NCI-H524 treated with DMSO at 0.1 percent for 48 hours (cell line): ENCODE results near the gene ARHGAP26.
"Not testable (repeated sequence)": the region's sequence is repeated elsewhere in the genome, so short reads cannot be mapped to it uniquely, and the experiment has no call there.

ENCODE experiments used
- DNase-seq: peaks from one replicate; lab custom pipeline; 2025; lab: John Stamatoyannopoulos, UW

The ARHGAP26 gene

DNA sequence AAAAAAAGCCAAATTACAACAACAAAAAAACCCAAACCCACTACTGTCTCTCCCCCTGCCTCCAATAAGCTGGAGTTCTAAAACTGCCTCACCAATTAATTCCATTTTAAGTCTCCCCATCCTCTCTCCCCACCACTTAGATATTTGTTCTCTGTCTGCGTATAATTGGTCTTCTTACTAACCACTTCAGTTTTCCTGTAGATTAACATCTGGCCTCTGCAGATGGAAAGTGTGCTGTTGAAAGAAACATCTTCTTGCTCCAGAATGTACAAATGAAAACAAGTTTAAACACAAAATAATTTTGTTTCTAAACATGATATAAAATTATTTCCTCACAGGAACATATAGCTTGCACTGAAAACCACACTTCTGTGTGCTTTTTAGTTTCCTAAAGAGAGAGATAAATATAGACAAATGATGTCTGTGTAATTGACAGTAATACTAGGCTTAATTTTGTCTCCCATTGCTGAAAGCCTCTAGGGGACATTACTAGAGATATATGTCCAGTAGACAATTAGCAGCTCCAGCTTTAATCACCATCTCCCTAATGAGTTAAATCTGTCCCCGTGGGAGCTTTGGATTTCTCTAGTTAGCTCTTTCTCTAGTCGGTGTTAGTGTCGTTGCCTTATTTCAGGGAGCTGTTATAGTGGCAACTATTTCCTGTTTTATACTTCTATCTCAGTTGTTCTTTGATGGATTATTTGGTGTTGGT is 164.0 kb downstream of the ARHGAP26 start:
- DNase-seq = peak; percentile 69

DNA sequence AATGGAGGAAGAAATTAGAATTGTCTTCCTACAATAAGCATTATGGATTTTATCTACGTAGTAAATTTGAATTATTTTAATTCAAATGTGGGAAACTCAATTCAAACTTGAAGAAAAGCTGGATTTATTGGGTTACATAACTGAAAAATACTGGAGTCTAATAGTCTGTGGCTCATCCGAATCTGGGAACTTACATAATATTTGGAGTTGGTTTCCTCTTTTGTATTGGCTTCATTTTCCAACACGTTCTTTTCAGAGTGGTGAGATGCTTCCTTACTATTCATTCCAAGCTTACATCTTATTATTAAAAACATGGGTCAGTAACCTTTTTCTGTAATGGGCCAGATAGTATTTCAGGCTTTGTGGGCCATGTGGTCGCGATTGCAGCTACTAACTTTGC is 164.8 kb downstream of the ARHGAP26 start:
- no peak for DNase-seq

DNA sequence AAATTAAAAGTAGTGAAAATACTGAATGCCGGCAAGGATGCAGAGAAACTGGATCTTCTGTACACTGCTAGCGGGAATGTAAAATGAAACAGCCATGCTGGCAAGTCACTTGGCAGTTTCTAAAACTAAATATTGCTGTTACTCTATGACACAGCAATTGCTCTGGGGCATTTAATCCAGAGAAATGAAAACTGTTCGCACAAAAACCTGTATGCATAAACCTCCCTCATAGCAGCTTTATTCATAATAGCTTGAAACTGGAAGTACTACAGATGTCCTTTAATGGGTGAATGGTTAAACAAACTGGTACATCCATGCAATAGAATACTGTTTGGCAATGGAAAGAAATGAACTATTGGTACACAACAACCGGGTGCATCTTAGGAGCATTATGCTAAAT is 167.2 kb downstream of the ARHGAP26 start:
- no peak for DNase-seq

DNA sequence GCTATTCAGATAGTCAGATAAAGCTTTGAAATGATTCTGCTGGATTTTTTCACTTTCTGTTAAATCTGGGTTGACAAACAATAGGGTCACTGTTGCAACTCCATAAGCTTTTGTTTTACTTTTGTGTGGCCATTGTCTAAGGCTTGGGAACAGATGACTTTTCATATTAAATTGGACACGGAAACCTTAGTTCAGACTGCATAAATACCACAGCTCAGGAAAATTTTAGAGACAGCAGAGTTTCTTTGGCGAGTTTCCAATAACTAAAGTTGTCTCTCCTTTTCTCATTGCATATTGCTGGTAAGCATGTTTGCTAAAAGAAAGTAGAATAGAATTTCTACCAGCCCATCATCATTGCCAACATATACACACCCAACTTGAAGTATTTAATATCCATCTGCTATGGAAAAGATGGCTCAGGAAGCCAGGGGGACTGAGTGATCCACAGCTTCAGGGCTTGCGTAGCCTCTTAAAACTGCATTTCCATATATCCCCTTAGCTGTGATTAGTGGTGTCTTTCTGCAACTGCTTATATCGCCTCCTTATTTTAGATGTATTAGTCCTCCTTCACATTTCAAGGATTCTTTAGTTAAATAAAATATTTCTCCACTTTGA is 168.2 kb downstream of the ARHGAP26 start:
- DNase-seq = peak; percentile 35

DNA sequence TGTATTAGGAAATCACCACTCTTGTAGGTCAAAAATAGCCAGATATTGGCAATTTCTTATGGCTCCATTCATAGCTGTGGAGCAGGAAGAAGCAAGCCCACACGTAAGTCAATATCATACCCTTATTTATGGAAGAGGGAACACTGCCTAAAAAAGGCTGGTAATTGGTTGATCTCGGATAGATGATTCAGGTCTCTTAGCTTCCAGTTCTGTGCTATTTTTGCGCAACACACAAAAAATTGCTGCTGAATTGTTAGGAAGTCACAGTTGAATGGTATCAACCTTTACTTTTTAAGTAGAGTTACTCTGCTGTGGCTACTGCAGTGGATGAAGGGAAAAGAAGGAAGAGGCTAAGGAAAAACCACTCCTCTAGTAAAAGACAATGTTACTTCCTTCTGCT is 168.8 kb downstream of the ARHGAP26 start:
- no peak for DNase-seq

DNA sequence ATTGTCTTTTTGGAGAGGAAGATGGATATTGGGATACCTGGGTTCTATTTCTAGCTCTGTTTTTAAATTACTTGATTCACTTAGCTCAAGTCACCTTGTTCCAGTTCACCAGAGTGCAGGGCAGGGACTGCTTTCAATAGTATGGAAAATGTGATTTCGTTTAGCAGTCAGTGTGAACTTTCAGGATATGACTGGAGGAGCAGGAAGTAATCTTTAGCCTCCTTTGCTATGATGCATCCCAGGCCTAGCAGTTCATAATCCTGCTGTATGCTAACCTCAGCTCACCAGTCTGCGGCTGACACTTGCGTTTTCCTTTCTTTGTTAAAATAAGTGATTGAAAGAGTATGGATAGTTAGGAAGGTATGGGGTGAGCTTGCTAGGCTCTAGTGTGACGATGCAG is 169.7 kb downstream of the ARHGAP26 start:
- no peak for DNase-seq

DNA sequence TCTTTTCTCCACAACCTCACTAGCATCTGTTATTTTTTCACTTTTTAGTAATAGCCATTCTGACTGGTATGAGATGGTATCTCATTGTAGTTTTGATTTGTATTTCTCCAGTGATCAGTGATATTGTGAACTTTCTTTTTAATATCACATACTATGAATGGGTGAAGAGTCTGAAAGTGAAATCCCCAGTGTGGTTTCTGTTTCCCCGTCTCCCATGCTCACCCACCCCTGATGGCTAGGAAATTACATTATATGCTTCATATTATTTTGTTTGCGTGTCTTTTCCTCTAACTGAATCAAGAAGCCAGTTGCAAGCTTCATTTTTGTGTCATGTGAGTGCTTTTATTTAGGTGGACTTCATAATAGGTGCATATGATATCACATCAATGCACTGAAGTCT is 171.1 kb downstream of the ARHGAP26 start:
- no peak for DNase-seq

DNA sequence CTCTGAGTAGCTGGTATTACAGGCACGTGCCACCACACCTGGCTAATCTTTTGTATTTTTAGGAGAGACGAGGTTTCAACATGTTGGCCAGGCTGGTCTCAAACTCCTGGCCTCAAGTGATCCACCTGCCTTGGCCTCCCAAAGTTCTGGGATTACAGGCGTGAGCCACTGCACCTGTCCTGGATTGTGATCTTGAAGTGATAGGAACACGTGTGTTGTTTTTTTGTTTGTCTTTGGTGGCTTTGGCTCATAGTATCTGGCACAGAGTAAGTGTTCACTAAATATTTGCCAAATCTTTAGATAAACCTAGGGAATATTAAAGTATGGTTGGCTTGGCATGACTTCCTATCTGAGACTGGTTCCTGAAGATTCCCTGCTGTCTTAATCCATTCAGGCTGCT is 172.7 kb downstream of the ARHGAP26 start:
- no peak for DNase-seq

DNA sequence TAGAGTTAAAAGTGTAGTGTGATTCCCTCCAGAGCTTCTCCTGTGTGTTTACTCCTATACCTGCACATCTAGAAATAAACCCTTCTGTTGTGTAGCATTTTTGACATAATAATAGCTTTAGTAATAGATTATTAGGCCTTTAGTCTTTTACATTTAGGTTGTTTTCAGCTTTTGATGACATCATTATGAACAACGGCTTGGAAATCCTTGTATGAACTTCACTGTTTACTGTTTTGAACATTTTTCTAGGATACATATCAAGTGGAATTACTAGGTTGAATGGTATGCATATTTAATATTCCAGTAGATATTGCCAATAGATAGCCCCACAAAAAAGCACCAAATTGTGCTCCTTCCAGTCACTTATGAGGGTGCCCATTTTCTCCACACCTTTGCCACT is 174.0 kb downstream of the ARHGAP26 start:
- DNase-seq = no peak

DNA sequence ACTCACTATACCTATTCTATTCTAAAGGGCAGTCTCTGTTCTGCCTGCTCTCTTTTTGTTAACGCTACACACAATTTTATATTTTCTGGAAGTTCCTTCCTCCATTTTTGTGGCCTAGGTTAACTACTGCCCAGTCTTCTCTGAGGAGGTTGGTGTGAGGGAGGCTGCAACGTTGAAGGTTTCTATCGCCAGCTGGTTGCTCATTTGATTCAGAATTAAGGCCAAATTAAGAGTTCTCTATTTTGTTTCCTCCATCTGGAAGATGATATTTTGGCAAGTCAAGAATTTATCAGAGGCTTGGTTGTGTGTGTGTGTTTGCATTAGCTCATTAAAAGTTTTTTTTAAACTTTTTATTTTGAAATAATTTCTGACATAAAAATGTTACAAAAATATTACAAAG is 175.1 kb downstream of the ARHGAP26 start:
- no peak for DNase-seq

DNA sequence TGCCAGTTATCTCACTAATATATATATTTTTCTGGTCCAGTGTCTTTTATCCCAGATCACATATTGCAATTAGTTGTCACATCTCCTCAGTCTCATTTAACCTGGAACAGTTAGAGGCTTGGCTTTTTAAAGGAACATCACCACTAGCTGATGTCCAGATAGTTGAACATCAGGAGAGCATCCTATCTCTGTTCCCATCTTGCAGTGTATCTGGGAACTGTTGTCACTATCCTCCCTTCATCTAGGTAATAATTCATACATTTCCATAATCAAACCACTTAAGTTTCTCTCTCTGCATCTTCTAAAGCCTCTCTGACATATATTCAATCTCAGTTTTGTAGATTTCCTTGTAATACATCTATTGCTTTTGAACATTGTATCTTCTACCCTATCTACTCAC is 175.7 kb downstream of the ARHGAP26 start:
- no peak for DNase-seq

DNA sequence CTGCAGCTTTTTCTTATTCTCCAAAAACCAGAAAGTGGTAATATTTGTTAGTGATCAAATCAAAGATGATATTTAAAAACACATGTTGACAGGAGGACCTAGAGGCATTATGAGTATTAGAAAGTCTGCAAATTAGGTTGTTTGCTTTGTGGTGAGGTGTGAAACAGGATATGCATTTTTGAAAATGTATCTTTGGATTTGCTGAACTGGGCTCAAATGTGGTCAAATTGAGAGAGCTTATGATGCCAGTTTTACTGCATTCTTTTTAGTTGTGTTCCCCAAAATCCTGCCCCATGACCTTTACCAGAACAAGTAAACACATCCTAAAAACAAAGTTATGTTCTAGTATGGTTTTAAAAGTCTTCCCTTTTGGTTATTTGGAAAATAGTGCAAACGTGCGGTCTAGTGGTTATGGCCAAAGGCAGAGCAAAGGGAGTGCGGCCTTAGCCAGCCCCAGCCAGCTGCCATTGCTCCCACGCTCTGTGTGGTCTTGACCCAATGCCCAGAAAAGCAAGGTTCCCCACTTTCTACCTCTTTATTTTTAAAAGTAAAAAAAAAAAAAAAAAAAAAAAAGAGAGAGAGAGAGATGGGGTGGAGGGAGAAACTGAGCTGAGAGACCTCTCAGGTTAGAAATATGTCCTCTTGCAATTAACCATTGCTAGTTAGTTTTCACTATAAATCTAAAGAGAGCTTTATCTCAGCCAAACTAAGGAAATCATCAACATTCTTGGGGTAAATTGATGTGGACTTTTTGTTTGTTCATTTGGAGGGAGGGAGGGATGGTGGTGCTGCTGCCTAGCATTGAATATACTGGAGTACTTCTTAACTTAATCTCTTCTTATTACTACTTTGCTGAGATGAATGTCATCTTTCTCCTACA is 176.6 kb downstream of the ARHGAP26 start:
- no peak for DNase-seq

DNA sequence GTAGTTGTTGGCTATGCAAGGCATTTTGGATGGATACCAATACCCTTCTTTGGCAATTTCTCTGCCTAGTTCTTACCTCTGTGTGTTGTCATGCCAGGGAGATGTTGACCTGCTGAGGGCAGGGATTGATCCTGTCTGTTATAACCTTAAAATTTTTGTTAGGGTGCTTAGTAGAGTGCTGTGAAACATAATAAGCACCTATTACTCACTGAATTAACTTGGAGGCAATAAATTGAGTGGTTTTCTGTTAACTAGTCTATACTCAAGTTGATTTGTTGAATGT is 177.2 kb downstream of the ARHGAP26 start:
- no peak for DNase-seq

DNA sequence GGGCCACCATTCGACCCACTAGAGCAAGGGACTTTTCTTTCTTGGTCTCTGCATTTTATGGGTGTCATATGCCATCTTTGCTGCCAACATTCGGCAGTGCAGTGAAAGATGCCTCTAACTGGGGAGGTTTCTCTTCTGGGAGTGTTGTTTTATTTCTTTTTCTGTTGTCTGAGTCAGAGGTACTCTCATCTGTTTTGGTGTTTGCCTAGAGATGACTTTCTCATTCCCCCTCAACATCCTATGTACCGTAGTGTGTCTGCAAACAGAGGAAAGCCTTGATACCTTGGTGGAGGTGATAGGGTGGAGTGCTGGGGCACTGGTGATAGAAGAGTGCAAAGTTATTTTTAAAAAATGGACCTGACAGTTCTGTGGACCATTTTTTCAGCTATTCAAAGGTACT is 182.1 kb downstream of the ARHGAP26 start:
- no peak for DNase-seq

DNA sequence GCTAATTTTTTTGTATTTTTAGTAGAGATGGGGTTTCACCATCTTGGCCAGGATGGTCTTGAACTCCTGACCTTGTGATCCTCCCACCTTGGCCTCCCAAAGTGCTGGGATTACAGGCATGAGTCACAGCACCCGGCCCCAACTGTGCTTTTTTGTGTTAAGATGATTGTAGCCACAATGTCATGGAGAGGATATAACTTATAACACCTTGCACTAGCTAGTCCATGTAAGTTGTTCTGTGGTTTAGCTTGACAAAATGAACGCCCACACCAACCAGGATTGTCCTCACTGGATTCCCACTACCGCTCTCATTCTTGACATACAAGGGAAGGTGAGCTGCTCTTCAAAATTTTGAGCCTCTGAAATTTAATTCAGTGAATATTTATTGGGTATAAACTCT is 182.7 kb downstream of the ARHGAP26 start:
- DNase-seq = not testable (repeated sequence)

DNA sequence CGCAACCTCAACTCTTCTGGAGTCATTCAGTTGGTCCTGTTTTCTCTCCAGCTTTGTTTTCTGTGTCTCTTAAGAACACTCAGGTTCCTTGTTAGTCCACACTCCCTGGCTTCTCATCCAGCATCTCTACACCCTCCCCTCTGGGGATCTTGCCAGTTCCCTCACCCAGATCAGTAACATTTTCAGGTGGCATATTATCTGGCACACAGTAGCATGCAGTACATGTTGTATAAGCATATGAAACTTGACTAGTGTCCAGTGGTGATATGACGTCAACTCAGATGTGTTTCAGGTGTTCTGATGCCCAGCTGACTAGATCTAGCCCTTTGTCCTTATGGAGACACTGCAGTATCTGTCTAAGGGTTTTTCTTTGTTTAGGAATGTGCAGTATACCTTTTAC is 184.3 kb downstream of the ARHGAP26 start:
- no peak for DNase-seq

DNA sequence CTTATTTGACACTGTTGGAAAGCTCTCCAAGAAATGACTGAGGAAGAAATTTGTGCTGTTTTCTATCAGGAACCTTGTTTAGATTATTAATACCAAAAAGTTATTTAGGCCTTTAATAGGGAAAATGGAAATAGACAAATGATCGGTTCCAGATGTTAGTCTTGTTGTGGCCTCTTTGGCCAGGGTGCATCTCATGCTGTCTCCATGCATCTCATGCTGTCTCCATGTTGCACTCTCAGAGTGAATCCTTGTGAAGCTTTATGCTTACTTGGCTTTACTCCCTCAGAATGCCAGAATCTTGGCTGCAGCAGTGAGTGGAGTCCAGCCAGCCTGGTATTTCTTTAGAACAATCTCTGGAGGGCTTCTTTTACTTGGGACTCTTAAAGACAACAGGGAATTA is 185.5 kb downstream of the ARHGAP26 start:
- DNase-seq = no peak

DNA sequence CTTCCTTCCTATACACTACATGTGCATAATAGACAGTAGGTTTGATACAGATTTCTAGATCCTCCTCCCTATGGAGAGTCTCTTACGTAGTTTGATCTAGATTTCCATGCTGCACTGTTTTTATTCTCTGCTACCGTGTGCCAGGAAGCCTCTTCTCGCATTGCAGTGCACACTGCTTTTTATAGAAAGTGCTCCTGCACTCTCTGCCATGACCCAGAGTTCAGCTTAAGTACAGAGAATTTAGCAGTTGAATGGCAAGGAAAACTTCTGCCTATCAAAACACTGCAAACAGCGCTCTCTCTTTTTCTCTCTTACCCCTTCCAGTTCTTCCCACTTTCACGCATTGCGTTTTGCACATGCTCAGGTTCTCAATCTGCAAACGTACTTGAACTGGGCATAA is 187.4 kb downstream of the ARHGAP26 start:
- no peak for DNase-seq

DNA sequence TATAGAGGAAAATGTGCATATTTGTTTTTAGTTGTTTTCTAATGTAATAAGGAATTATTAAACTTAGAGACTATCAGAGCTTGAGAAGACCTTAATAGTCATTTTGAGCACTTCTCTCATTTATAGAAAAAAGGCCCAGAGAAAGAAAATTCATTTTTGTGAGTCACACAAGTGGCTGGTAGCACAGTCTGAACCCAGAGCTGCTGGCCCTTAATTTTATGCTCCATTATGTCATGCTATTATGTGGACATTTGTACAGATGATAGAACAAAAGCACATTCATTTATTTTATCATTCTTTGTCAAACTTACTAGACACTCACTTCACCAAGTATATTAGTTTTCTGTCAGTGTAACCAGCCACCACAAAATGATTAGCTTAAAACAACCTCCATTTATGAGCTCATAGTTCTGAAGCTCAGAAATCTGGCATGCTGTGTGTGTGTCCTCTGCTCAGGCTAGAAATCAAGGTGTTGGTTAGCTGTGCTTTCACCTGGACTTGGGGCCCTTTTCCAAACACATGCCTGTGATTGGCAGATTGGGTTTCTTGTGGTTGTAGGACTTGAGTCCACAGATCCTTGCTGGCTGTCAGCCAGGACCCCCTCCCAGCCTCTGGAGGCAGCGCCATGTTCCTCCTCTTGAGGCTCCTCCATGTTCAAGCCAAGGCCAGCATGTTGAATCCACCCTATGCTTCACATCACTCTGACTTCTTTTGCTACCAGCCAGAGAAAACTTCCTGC is 188.9 kb downstream of the ARHGAP26 start:
- no peak for DNase-seq

DNA sequence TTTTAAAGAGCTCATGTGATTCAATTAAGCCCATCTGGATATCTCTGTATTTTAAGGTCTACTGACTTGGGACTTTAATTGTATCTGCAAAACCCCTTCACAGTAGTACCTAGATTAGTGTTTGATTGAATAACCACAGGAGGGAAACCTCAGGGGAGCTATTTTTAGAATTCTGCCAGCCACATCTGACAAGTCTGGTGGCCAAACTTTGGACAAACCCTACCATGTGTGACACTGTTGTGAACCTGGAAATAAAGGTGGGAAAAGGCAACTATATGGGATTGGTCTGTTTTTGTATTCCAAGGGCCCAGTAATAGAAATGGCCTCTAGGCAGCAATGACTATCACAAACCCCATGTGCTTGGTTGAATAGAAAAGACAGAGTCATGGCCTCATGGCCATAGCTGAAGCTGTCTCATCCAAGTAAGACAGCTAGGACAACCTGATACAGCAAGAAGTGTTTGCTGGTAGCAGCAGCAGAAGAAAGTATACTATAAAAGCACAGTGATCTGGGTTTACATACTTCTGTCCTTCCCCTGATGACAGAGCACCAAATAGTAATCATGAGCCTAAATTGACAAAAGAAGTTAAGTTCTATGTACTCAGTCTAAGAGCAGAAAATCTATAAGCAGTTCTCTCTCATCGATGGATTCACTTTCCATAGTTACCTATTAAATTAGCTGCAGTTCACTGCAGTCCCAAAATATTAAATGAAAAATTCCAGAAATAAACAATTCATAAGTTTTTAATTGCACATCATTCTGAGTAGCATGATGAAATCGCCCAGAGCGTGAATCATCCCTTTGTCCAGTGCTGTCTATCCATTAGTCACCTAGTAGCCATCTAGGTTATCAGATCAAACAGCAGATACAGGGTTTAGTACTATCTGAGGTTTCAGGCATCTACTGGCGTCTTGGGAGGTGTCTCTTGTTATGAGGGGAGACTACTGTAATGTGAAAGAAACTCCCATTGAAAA is 189.8 kb downstream of the ARHGAP26 start:
- no peak for DNase-seq

DNA sequence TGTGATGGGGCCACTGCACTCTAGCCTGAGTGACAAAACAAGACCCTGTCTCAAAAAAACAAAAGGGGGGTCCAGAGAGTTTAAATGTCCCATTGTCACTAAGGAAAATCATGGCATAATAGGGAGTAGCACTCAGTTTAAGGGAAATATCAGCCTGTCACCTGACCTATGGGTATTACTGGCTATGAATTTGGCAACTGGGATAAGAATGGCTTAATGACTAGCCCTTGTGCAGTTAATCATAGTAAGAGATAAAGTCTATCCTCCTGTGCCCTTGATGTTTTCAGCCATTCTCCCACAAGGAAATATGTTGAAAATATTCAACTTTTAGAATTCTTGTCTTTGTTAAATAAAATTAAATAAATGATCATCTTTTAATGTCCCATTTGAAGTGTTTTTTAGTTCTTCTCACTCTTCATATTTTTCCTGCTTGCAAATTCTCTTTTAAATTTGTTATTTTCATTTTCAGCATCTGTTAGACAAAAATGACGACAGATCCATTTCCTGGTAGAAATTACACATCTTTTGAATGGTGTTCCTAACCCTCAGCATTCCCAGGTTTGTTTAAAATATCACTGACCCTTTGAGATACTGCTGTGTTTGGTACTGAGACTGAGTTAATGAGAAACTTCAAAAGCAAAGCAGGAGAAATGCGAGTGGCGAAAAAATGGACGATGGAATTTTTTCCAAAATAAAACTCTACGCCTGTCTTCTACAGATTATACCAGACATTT is 191.4 kb downstream of the ARHGAP26 start:
- no peak for DNase-seq
